A172 (cell line): ENCODE data around the gene EMC10. TPM values are rescaled to one million over a fixed set of nuclear protein-coding genes. Genes with fewer than 3 reads are reported as not detected.

ENCODE experiments used
- DNase-seq: peaks from one replicate; pipeline ENCODE4 v3.0.0-alpha.2; 2015; ENCODE audit warnings: low spot score
- total RNA-seq: library from RNA; depleted of rRNA; stranded (reverse); fragments of >200 nt; shearing (Covaris generic); gene quantifications from 2 replicates; pipeline ENCODE4 v1.2.3, GENCODE V29; 2014

EMC10 gene
- total RNA-seq, 1 experiment from 2014 or later = 64.7 TPM

DNA sequence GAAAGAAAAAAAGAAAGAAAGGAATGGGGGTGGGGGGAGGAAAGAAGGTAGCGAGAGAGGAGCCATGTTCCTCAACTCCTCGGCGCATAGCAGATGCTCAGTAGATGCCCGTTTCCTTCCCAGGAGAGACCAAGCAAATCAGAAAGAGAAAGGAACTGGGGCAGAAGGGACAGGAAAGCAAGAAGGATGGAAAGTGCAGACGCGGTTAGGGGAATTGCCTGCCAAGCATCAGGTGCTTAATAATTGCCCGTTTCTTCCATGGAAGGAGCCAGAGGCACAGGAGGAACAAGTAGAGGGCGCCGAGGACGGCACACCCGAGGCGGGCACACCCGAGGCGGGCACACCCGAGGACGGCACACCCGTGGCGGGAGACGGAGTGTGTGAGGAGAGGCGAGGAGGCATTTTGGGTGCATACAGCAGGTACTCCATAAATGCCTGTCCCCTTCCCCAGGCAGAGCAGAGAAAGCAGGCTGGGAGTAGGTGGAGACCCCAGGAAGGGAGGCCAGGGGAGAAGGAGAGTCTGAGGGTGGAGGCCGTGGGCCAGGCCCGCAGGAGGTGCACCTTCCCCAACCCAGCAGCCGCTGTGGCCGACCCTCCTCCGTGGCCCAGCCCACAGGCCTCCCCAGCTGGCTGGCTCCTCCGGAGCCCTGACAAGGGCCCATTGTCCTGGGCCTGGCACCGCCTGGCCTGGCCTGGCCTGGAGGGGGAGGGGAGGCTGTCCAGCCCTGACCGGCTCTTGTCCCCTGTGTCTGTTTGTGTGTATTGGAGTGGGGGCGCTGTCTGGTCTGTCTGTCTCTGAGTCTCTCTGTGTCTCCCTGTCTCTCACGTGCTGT is 20.1 kb downstream of the EMC10 start:
- DNase-seq = peak; percentile 25

GRCh38 chr19:50497022-50497405 is 20.7 kb downstream of the EMC10 start:
- no peak for DNase-seq

GRCh38 chr19:50498219-50499056 is 22.1 kb downstream of the EMC10 start:
- DNase-seq = no peak

- DNase-seq = no peak
These were observed 23.9 kb downstream of the EMC10 start for GRCh38 chr19:50500060-50500752.

GRCh38 chr19:50500753-50501151 is 24.4 kb downstream of the EMC10 start:
- no peak for DNase-seq

DNA sequence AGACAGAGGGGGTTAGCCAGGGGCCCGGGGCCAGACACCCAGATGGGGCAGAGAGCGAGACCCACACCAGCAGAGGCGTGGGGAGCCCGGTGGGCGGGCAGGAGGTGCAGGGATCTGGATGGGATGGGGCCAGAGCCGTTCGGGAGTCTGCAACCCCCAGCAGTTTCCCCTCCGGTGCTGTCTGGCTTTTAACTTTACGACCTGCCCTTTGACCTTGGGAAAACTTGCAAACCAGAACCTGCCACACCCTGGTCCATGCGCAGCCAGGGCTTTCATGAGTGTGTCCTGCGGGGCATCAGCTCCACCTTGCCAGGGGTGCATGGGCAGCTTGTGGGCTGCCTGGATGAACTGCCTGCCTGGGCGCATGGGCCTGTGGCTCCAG is 24.9 kb downstream of the EMC10 start:
- DNase-seq = no peak

- DNase-seq = no peak
These were observed 25.5 kb downstream of the EMC10 start for GRCh38 chr19:50501568-50502475.

DNA sequence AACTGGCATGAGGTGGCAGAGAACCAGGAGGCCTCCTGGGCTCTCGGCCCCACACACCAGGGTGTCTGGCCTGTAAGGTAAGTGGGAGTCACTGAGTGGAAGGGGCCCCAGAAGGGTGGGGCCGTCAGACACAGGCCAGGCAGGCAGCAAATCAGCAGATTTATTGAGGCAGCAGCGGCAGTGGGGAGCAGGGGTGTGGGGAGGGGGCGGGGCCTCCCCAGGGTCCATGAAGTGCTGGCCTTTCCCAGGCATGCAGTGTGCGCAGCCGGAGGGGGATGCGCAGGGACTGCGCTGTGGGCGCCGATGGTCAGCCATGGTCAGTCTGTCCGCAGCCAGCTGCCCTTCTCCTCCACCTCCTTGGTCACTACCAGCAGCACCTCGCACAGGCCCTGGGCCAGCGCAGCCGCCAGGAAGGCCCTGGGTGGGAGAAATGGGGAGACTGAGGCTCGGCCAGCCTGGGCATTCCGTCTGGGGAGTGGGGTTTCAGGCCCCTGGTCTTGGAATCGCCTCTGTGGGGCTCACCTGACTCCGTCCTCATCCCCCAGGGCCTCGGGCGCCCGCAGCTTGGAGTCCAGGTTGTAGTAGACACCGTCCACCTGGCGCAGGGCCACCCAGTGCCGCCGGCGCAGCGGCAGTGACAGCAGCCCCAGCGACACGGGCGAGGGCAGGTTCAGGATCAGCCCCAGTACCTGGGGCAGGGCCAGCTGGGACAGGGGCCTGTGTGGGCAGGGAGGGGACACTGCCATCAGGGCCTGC is 29.7 kb downstream of the EMC10 start:
- DNase-seq = no peak

DNA sequence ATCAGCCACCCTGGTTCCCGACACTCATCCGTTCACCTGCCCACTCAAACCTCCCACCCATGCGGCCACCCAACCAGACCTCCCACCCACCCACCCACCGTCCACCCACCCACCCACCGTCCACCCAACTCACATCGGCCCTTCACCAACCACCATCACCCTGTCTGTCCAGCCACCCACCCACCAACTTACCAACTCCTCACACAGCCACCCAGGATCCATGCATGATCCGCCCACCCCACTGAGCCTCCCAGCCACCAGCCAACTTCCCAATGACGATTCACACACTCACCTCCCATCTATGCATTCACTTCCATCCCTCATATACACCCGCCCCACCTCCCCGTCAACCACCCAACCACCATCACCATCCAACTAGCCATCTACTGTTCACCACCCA is 30.4 kb downstream of the EMC10 start:
- no peak for DNase-seq

DNA sequence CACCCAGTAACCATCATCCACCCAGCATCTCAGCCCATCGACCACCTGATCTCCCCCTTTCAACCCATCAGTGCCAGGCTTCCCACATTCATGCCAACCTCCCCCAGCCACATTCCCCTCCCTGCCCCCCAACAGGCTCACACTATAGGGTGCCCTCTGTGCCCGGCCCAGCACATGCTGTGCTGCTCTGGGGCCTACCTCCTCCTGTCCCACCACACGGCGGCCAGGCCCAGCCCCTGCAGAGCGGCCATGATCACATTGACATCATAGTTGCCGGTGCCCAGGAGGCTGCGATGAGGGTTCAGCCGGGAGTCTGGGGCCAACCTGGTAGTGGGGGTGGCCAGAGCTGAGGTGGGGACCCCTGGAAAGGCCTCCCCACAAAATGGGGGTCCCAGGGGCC is 31.1 kb downstream of the EMC10 start:
- no peak for DNase-seq

GRCh38 chr19:50508843-50509190 is 32.5 kb downstream of the EMC10 start:
- no peak for DNase-seq

DNA sequence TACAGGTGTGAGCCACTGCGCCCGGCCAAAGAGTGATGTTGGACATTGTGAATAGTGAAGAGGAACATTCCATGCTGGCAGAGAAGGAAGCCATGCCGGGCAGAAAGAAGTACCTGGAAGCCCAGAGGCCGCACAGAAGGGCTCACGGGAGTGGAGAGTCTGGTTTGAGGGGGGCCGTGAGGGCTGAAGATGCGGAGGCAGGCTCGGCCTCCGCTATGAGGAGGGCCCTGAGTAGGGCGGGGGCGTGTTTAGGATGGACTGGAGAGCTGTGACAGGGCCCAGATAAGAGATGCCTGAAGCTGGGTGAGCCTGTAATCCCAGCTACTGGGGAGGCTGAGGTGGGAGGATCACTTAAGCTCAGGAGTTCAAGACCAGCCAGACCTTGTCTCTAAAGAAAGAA is 33.1 kb downstream of the EMC10 start:
- DNase-seq = no peak

- DNase-seq = no peak
These were observed 33.9 kb downstream of the EMC10 start for GRCh38 chr19:50510121-50510670.

DNA sequence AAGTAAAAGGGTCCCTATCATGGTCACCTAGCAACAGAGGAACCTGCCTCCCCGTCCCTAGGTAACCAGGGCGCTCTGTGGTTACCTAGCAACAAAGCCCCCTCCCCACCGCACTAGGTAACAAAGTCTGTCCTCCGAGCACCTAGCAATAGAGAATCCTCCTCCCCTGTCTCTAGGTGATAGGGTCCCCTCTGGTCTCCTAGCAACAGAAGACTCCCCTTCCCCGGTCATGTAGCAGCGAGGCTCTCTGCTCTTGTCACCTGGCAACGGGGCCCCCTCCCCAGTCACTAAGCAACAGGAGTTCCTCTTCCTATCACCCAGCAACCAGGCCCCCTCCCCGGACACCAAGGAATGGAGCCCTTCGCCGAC is 34.4 kb downstream of the EMC10 start:
- no peak for DNase-seq

GRCh38 chr19:50511069-50511822 is 34.9 kb downstream of the EMC10 start, which contains the start of gene JOSD2:
JOSD2 (minus strand) TSS chr19:50511191; CDS start chr19:50510431, 760 bp downstream.
- DNase-seq = peak; percentile 99

- DNase-seq = no peak
These were observed 36.0 kb downstream of the EMC10 start for GRCh38 chr19:50512112-50512998.

GRCh38 chr19:50512999-50513745 is 36.9 kb downstream of the EMC10 start:
- DNase-seq = no peak
